HepG2 (cell line): Measurements from ENCODE around the gene TRANK1. TPM values are rescaled to one million over a fixed set of nuclear protein-coding genes. Genes with fewer than 3 reads are reported as not detected.

Source experiments
- ATAC-seq: fragments of 200-7000 bp; cut with Tn5 transposase; 3 replicates; pipeline ENCODE4 v1.9.1; 2020; ENCODE audit warnings: mild to moderate bottlenecking, moderate library complexity
- BruUV-seq: library from RNA; stranded (reverse); fragments of 400-500 nt; replicated peaks from 2 replicates; lab custom pipeline; 2021; lab: Mats Ljungman, UMichigan
- CTCF ChIA-PET: fragments of 300-600 bp; formaldehyde crosslinking; extraction: SDS; loops from one replicate; lab custom pipeline; 2021; ENCODE audit warnings: low total read pairs, inconsistent platforms, low intra/inter-chr PET ratio; lab: Yijun Ruan, JAX
- POLR2A ChIA-PET: fragments of 350-600 bp; sonication (Branson Sonifier 250); formaldehyde crosslinking; loops from one replicate; lab custom pipeline; 2020; ENCODE audit warnings: antibody characterized with exemption, inconsistent platforms; lab: Yijun Ruan, JAX
- DNase-seq: peaks from one replicate; pipeline ENCODE4 v3.0.0-alpha.2; 2015; ENCODE audit warnings: low spot score
- FAIRE-seq: peaks from 3 replicates; lab custom pipeline; 2011; peaks lifted over from hg19 to GRCh38; lab: Jason Lieb, UNC
- H2AFZ ChIP-seq: one replicate; pipeline ENCODE4 v1.6.1; 2011; ENCODE audit warnings: low read length, inconsistent platforms
- H3K27ac ChIP-seq: fragments of 300-600 bp; 3 replicates; pipeline ENCODE4 v1.8.0; 2011; ENCODE audit warnings: mixed run types, mild to moderate bottlenecking, mixed read lengths, low read length, inconsistent platforms; ENCODE audit not compliant: insufficient read depth; ENCODE audit errors: extremely low read length
- H3K27me3 ChIP-seq, 2 experiments: fragments of 200-600 bp in 1 of 2; 2 replicates in 1 of 2; 3 replicates in 1 of 2; pipeline versions ENCODE4 v1.6.0 to v1.8.0; 2011; ENCODE audit warnings: low read length in 2 of 2, mild to moderate bottlenecking in 2 of 2, moderate library complexity in 2 of 2, inconsistent platforms in 1 of 2; ENCODE audit not compliant: insufficient read depth in 2 of 2, control insufficient read depth in 1 of 2
- H3K36me3 ChIP-seq, 2 experiments: fragments of 200-600 bp in 1 of 2; replicated peaks in 1 of 2; 2 replicates in 1 of 2; 3 replicates in 1 of 2; pipeline versions ENCODE4 v1.5.1 to v1.8.0; 2011; ENCODE audit warnings: low read length in 2 of 2, inconsistent platforms in 1 of 2; ENCODE audit not compliant: insufficient read depth in 2 of 2, control insufficient read depth in 1 of 2
- H3K4me1 ChIP-seq: 2 replicates; pipeline ENCODE4 v1.5.1; 2012; ENCODE audit warnings: low read length, inconsistent platforms; ENCODE audit not compliant: insufficient read depth
- H3K4me2 ChIP-seq: 2 replicates; pipeline ENCODE4 v1.6.0; 2011; ENCODE audit warnings: low read depth, low read length, inconsistent platforms
- H3K4me3 ChIP-seq, 3 experiments: fragments of 200-600 bp in 1 of 3; sonication (generic), shearing (Covaris generic) in 1 of 3; replicated peaks in 1 of 3; 2 replicates each; pipeline ENCODE4 v1.5.1; 2011 to 2016; ENCODE audit warnings: low read length in 3 of 3, inconsistent platforms in 2 of 3, low read depth in 2 of 3, mild to moderate bottlenecking in 2 of 3, control low read depth in 1 of 3, mixed read lengths in 1 of 3; ENCODE audit not compliant: insufficient read depth in 1 of 3
- H3K79me2 ChIP-seq: one replicate; pipeline ENCODE4 v1.6.1; 2011; ENCODE audit warnings: low read length, inconsistent platforms; ENCODE audit not compliant: insufficient read depth
- H3K9ac ChIP-seq: 2 replicates; pipeline ENCODE4 v1.6.0; 2011; ENCODE audit warnings: mild to moderate bottlenecking, low read depth, low read length, inconsistent platforms; ENCODE audit not compliant: insufficient read depth
- H3K9me3 ChIP-seq: 2 replicates; pipeline ENCODE4 v1.5.1; 2012; ENCODE audit warnings: mild to moderate bottlenecking, low read length
- H4K20me1 ChIP-seq: 2 replicates; pipeline ENCODE4 v1.6.0; 2011; ENCODE audit warnings: inconsistent platforms, mild to moderate bottlenecking, low read length, moderate library complexity; ENCODE audit not compliant: insufficient read depth
- CHD2 ChIP-seq: IDR thresholded peaks from 2 replicates; pipeline ENCODE4 v1.6.1; 2011; ENCODE audit warnings: low read depth, low read length, improper control_type of control experiment
- CSRNP2 ChIP-seq: sonication (generic); formaldehyde crosslinking; conservative IDR thresholded peaks from 2 replicates; pipeline ENCODE4 v1.8.0; 2022; ENCODE audit warnings: low read depth, missing genetic modification reagents
- FOSL1 ChIP-seq: sonication (generic); formaldehyde crosslinking; IDR thresholded peaks from 2 replicates; pipeline ENCODE4 v1.9.0; 2021; ENCODE audit warnings: missing genetic modification reagents, borderline replicate concordance
- GPBP1L1 ChIP-seq: sonication (generic); formaldehyde crosslinking; IDR thresholded peaks from 2 replicates; pipeline ENCODE4 v1.5.0; 2020; ENCODE audit warnings: mild to moderate bottlenecking, missing genetic modification reagents
- HCFC1 ChIP-seq: fragments of 150-350 bp; IDR thresholded peaks from 2 replicates; pipeline ENCODE4 v1.6.1; 2014; ENCODE audit warnings: low read depth, low read length
- HIVEP1 ChIP-seq: sonication (generic); formaldehyde crosslinking; IDR thresholded peaks from 2 replicates; pipeline ENCODE4 v1.4.0; 2020; ENCODE audit warnings: mild to moderate bottlenecking, missing genetic modification reagents
- IKZF4 ChIP-seq: sonication (generic); formaldehyde crosslinking; IDR thresholded peaks from 2 replicates; pipeline ENCODE4 v1.5.1; 2020; ENCODE audit warnings: borderline replicate concordance, mild to moderate bottlenecking, low read depth, missing genetic modification reagents; ENCODE audit errors: not compliant biosample characterization
- ISL2 ChIP-seq: sonication (generic); formaldehyde crosslinking; IDR thresholded peaks from 2 replicates; pipeline ENCODE4 v1.5.0; 2020; ENCODE audit warnings: missing genetic modification reagents
- NBN ChIP-seq: fragments of 450-650 bp; conservative IDR thresholded peaks from 2 replicates; pipeline ENCODE4 v1.6.1; 2017
- SETDB1 ChIP-seq: sonication (generic); formaldehyde crosslinking; IDR thresholded peaks from 2 replicates; pipeline ENCODE4 v1.5.1; 2020; ENCODE audit warnings: missing genetic modification reagents, mild to moderate bottlenecking, borderline replicate concordance
- TCF7L2 ChIP-seq: IDR thresholded peaks from 2 replicates; pipeline ENCODE4 v1.6.1; 2011; ENCODE audit warnings: mild to moderate bottlenecking, low read depth, low read length, moderate library complexity
- ZIK1 ChIP-seq: sonication (generic); formaldehyde crosslinking; IDR thresholded peaks from 2 replicates; pipeline ENCODE4 v1.5.0; 2020; ENCODE audit warnings: mild to moderate bottlenecking, low read depth, missing genetic modification reagents, borderline replicate concordance
- ZNF326 ChIP-seq: sonication (generic); formaldehyde crosslinking; IDR thresholded peaks from 2 replicates; pipeline ENCODE4 v1.4.0; 2020; ENCODE audit warnings: missing genetic modification reagents, borderline replicate concordance
- ZNF34 ChIP-seq: sonication (generic); formaldehyde crosslinking; IDR thresholded peaks from 2 replicates; pipeline ENCODE4 v1.4.0; 2020; ENCODE audit warnings: mild to moderate bottlenecking, missing genetic modification reagents, borderline replicate concordance
- ZNF792 ChIP-seq: IDR thresholded peaks from 2 replicates; pipeline ENCODE4 v1.6.1; 2016
- WGBS: methylation state at CpG from one replicate; pipeline ENCODE4 v1.1.6; 2017; ENCODE audit warnings: low lambda C conversion rate; 5-methylcytosine and 5-hydroxymethylcytosine counted together
- in situ Hi-C: cut with HindIII; loops from 2 replicates; pipeline ENCODE4 v1.10.0; 2017; ENCODE audit warnings: low pct_unique_long_range_greater_than_20kb; ENCODE audit not compliant: extremely low pct_ligation_motif_present
- intact Hi-C: fragments of 100-400 bp; cut with micrococcal nuclease; formaldehyde crosslinking; loops from one replicate; pipeline ENCODE4 v1.10.0; 2022; ENCODE audit not compliant: unreplicated experiment
- polyA plus RNA-seq, 8 experiments: library from polyadenylated mRNA; depleted of rRNA in 3 of 8; stranded (reverse) in 7 of 8; unstranded in 1 of 8; fragments of >200 nt; fragmentation: Illumina TruSeq in 4 of 8; extraction: Trizol in 4 of 8; gene quantifications; 2 replicates each; pipeline versions ENCODE4 v1.2.1 to v1.2.3, GENCODE V29; 2011 to 2016; ENCODE audit warnings: low read depth in 4 of 8, missing spikeins in 1 of 8, mixed read lengths in 1 of 8; ENCODE audit not compliant: insufficient read depth in 1 of 8
- total RNA-seq, 5 experiments: library from RNA; depleted of rRNA; stranded (reverse); fragments of >200 nt; fragmentation: Illumina TruSeq; extraction: Trizol; gene quantifications; 2 replicates each; pipeline ENCODE4 v1.2.3, GENCODE V29; 2016; ENCODE audit warnings: low read depth in 1 of 5

TRANK1 gene
- total and polyA plus RNA-seq, 2 of the 13 experiments (the other 11 are each of a cell fraction or from before 2014, with no cell fraction given), result 0.13 to 0.32 TPM

- ATAC-seq (no peak), FAIRE-seq (no peak), DNase-seq (no peak)
- Histone ChIP-seq H3K9me3 (no peaks in the 10 kb centered on the region), H3K27ac (no peak overlapping the region), H3K79me2 (no peaks in the 10 kb centered on the region), H2AFZ (no peak overlapping the region), H4K20me1 (no peaks in the 10 kb centered on the region; the same call in 1 of the 2 replicates), H3K9ac (no peak overlapping the region), H3K4me2 (no peak overlapping the region), H3K36me3 (no peaks in the 10 kb centered on the region), H3K4me3 (no peak overlapping the region), H3K4me1 (no peaks in the 10 kb centered on the region), H3K27me3 (no peaks in the 10 kb centered on the region)
- WGBS, result 27% methylated on average over 5 of the region's 5 CpGs
- CTCF ChIA-PET, result no interaction called here
- no peak for TF ChIP-seq ZNF34
- no peak for TF ChIP-seq HIVEP1 (CRISPR knock-in tag)
- TF ChIP-seq ZNF792 (CRISPR knock-in tag), result no peak
- no peak for TF ChIP-seq ZIK1 (CRISPR knock-in tag)
- TF ChIP-seq ZNF326 (CRISPR knock-in tag), result no peak
- no peak for TF ChIP-seq SETDB1 (CRISPR knock-in tag)
- no peak for TF ChIP-seq NBN
- no peak for TF ChIP-seq GPBP1L1 (CRISPR knock-in tag)
- TF ChIP-seq ISL2 (CRISPR knock-in tag), result no peak
- no peak for TF ChIP-seq CHD2
- no peak for TF ChIP-seq TCF7L2
- no peak for TF ChIP-seq CSRNP2 (CRISPR knock-in tag)
- no peak for TF ChIP-seq HCFC1
- no peak for TF ChIP-seq IKZF4 (CRISPR knock-in tag)
- no peak for TF ChIP-seq FOSL1
- intact Hi-C loops, result no loop called here
- no TSS peak for BruUV-seq
- POLR2A ChIA-PET, result no interaction called here
- in situ Hi-C loops, result loop anchor here (5.0 kb wide), 1 partner anchor 137 kb away; no protein-coding TSS in a partner anchor
Observed at GRCh38 chr3:36864180-36865053, 80.4 kb downstream of the TRANK1 start.
